ENCODE data around the gene DIP2B.

DIP2B gene

GRCh38 chr12:50686976-50687375 lies 182.2 kb downstream of the DIP2B start:
- no peak for DNase-seq

DNA sequence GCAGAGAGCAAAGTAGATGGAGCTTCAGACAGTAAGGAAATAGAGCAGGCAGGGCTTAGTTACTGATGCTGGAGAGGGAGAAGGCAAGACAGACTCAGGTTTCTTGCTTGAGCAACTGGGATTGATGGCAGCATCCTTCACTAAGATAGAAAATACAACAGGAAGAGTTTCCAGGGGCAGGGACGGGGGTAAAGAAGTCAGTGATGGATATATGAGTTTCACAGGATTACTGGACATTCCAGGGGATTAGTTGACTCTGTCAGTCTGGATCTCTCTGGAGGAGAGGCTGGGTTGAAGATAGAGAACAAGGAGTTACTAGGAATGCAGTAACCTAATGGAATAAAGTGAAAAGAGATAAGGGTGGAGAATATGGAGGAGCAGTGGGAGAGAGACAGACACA lies 184.7 kb downstream of the DIP2B start:
- no peak for DNase-seq

DNA sequence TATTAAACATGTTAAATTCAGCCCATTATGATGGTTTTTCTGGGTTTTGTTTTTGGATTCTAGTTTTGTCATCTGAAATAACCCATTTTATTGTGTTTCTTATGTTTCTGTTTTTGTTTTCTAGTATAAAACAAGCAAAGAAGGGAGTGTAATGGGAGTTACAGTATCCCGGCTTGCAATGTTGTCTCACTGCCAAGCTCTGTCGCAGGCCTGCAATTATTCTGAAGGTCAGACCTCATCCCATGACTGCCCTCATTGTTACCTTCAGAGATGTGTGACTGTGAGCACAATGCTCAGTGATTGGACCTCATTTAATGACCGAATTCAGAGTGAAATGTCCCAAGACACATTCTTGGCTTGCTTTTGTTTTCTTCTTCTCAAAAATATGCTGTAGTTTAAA lies 186.1 kb downstream of the DIP2B start:
- DNase-seq, result no peak

DNA sequence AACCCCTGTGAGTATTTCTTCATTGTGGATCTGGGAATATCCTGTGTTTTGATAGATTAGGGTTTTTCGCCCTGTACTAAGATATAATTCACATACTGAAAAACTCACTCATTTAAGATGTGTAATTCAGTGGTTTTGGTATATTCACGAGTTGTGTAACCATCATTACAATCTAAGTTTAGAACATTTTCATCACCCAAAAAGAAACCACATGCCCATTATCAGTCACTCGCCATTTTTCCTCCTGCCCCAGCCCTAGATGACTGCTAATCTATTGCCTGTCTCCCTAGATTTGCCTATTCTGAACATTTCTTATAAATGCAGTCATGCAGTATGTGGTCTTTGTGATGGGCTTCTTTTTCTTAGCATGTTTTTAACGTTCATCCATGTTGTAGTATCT lies 191.2 kb downstream of the DIP2B start:
- no peak for DNase-seq

DNA sequence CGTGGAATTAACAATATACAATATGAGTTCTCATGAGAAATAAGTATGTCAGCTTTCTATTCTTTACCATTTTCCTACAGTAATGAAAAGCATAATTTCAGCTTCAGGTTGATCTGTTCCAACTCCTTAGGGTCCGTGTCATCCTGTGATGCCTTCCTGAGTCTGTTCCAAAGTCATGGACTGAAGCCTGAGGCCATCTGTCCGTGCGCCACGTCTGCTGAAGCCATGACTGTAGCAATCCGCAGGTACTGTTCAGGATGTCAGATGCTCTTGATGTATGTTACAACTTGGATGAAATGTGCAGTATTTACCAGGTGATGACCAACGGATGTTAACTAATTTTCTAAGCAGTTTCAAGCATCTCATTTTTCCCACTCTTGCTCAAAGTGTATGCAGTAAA lies 192.1 kb downstream of the DIP2B start:
- DNase-seq, result no peak

GRCh38 chr12:50699154-50699553 lies 194.4 kb downstream of the DIP2B start:
- no peak for DNase-seq

DNA sequence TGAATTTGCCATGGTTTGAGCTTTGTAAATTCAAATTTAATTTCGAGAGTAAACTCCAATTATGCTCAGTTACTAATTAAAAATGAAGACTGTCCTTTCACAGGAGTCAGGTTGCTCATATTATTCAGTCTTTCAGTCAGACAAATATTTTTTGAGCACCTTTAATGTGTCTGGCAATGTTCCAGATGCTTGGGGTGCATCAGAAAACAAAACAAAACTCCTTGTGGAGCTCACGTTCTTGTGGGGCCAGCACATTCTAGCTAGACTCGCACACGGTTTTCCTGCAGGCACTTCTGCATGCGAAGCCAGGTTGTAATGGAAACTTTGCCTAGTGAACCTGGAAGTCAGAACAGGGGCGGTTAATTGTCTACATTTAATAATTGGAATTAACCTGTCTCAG lies 195.2 kb downstream of the DIP2B start:
- DNase-seq, result no peak

DNA sequence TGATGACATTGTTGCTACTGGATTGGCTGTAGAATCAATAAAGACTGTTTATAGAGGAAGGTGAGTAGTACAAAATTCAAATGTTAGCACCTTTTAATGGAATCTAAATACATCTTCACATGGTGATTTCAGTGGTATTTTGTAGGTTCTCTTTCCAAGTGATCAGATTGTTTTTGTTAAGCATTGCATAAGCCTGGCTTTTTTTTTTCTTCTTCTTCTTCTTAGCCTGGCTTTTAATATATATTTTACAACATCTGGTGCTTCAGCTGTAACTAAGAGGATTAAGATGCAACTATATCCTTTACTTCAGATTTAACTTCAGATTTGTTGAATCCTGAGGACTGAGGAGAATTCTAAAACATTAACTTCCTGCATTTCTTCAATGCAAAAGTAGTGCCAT lies 201.8 kb downstream of the DIP2B start:
- DNase-seq, result no peak

DNA sequence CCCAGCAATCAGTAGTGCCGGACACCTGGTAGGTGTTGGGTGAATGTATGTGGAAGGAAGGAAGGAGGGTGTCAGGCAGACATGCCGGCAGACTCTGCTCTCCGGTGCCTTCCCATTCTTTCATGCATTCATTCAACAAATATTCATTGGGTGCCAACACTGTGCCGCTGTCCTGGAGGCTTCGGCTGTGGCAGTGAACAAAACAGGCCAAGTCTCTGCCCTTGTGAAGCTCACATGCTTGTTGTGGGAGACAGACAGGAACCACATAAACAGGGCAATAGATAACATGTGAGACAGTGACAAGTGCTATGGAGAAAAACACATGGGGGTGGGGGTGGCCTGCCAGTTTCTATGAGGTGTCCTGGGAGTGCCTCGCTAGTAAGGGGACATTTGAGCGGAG lies 202.6 kb downstream of the DIP2B start:
- no peak for DNase-seq

GRCh38 chr12:50708631-50709030 lies 203.8 kb downstream of the DIP2B start:
- DNase-seq, result no peak

DNA sequence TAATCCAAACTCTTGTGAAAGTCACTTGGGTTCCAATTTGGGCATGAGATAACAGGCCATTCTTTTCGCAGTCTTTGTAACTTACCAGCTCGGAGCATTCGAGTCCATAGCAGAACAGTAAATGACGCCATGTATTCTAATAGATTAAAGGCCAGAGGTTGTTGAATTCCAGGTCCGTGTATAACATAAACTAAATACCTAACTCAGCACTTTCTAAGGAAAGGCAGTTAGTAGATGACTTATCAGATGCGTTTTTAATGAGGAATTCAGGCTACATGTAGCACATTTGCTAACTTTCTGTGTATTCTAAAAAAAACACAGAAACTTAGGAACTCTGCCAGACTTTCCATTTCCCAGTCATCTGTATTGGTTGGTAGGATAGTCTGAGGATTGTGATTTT lies 206.3 kb downstream of the DIP2B start:
- no peak for DNase-seq

DNA sequence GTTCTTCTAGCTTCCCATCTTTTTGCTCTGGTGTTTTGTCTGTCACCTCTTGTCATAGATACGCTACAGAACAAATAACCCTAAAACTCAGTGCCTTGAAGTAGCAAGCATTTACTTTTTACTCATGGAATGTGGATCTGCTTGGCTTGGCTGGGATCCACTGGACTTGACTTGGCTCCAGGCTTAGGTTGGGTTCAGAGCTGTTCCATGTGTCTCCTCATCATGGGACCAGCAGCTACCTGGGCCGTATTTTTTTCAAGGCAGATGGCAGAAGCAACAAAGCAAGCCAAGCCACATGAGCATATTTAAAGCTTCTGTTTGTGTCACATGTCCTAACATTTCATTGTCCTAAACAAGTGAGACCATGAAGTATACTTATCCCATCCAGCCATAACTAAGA lies 210.4 kb downstream of the DIP2B start:
- DNase-seq, result no peak

DNA sequence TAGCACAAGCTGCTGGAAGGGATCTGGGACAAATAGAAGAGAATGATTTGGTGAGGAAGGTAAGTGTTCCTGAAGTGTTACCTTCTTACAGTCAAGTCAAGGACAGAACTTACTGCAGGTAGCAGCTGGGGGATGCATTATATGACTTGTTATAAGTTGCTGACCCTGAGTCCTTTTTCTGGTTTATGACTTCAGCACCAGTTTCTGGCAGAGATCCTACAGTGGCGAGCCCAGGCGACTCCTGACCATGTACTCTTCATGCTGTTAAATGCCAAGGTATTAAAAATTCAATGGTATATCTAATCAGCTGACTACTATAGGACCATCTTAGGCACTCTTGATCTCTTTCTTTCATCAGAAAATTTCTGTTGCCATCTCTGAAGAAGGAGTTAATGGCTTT lies 214.0 kb downstream of the DIP2B start:
- DNase-seq, result no peak

DNA sequence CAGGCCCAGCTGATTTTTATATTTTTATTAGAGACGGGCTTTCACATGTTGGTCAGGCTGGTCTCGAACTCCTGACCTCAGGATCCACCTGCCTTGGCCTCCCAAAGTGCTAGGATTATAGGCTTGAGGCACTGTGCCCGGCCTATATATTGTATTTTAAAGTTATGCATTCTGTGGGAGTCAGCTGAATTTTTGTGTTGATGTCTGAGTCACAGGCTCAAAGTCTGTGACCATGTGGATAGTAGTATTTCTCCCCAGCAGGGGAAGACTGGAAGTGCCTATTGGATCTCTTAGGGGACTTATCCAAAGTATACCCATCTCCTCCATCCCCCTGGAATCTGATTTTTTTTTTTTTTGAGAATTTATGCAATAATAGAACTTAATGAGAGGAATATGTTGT lies 215.3 kb downstream of the DIP2B start:
- no peak for DNase-seq

DNA sequence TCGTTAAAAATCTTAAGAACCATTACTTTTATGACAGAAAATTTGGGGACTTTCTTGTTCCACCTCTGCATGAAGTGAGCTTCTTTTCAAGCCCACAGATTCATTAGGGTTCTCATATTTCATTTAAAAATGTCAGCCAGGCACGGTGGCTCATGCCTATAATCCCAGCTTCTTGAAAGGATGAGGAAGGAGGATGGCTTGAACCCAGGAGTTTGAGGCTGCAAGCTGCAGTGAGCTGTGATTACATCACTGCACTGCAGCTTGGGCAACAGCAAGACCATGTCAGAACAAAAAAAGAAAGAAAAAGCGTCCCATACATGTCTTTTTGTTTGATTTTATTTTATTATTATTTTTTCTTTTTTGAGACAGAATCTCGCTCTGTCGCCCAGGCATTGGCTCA lies 215.7 kb downstream of the DIP2B start:
- DNase-seq, result no peak

- no peak for DNase-seq
Measured at GRCh38 chr12:50723865-50724264, 219.1 kb downstream of the DIP2B start.

- DNase-seq, result no peak
Measured at GRCh38 chr12:50725011-50725942, 220.5 kb downstream of the DIP2B start.

DNA sequence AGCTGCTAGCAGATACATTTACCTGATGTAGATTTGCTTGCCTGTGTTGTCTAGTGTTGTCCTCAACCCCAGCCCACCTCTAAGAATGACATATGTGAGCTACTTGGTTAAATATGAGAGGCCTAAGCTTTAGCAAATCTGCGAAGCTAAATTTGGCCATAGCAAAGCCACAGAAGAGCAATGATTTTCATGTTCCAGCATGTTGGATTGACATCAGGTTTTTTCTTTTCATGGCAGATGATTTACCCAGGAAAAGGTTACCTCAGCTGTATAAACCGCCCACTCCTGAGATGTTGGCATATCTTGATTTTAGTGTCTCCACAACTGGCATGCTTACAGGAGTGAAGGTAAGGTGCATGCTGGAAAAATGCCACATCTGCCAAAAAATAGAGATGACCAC lies 222.7 kb downstream of the DIP2B start:
- no peak for DNase-seq

DNA sequence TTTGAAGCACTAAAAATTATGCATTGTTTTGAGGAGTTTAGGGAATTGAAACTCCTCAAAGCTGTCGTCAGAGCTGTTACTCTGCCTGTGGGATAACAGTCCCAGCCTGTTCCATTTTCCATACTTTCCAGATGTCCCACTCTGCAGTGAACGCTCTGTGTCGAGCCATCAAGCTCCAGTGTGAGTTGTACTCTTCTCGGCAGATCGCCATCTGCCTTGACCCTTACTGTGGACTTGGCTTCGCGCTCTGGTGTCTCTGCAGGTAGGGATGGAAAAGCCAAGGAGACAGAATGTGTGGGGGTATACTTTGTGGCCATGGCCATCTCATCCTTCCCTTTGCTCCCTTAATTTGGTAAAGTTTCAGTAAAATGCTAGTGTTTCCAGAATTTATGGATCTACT lies 223.6 kb downstream of the DIP2B start:
- DNase-seq, result no peak

DNA sequence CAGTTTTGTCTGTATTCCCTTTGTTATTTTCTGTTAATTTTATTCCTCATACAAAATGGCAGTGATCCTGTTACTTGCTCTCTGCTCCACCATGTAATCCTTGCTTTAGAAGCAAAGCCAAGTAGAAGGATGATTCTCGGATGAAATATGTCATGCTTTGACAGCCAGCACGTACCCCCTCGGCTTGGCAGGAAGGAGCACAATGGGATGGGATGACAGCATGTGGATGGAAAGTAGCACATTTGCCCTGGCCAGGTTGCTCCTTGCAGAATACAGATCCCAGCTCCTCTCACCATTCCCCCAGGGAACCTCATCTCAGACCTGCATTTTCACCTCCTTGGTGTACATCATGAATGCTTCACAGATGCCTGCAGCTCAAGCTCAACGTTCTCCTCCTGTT lies 224.1 kb downstream of the DIP2B start:
- no peak for DNase-seq

DNA sequence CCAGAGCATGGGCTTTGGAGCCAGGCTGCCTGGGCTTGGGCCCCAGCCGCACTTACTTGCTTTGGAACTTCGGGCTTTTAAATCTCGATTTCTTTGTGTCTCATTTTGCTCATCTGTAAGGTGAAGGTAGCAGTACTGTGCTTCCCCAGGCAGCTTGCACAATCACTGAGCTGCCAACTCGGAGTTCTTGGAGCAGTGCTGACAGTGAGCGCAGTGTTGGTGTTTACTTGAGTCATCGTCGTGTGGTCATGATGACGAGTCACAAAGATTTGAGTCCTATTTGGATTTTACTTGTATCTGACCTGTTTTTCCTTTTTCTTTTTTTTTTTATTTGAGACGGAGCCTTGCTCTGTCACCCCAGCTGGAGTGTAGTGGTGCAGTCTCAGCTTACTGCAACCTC lies 227.8 kb downstream of the DIP2B start:
- DNase-seq, result no peak

DNA sequence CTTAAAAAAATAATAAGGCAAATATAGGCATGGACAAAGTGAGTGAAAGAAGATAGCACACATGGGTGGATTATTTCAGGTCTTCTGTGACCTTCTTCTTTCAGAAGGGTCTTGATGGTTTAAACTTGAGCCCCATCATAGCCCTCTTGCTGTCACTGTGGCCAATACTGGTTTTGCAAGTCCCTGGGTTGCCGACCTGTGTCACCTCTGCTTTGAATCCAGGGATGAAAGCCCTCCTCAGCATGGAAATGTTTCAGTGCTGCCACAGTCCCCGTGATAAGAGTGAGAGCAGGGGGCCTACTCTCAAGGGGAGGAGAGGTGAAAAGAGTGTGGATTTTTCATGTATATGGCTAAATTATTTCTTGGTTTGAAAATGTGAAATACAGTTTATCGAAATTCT lies 228.9 kb downstream of the DIP2B start:
- DNase-seq, result no peak

DNA sequence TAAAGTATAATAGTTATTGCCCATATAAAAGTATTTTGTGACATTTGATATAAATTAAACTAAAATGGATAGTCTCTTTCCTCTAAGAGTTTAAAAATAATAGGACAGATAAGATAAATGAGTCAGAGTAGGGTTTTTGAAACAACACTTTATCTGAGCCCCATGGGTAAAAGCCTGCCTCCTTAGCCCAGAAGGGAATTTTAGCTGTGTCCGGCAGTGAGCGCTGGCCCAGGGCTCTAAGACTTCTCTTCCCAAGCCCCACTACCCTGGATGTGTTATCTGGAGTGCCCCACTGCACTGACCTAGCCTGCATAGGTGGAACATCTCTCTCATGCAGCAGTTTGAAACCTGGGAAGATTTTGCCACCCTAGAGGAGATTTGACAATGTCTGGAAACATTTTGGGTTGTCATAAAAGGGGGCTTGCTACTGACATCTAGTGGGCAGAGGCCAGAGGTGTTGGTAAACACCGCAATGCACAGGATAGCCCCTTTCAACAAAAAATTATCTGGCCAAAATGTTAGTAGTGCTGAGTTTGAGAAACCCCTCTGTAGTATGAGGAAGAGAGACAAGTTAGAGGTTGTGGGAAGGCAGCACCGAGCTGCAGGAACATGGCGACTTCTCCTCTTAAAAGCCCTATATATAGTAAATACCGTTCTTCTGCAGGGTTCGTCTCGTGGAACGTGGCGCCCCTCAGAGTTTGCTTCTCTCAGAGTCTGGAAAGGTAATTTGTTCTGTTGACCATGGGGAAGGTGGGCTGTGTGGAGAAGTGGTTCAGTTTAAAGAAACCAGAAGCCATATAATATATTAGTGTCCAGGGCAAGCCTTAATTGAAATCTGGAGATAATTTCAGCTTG lies 229.9 kb downstream of the DIP2B start:
- no peak for DNase-seq

DNA sequence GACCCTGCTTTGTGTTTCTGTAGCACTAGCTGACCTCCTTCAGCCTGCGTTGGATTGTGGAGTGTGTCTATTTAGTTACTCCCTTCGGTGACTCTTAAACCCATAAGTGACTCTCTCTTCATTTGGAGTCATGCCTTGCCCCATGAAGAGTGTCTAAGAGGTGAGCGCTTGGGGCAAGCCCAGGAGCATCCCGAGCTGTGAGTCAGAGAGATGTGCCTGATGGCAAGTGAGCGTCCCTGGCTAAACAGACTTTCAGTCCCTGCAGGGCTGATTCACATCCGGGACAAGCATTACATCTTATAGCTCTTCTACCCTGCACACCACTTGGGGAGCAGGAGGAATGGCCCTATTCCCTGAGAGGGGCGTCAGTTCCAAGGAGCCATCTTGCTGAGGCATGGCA lies 234.8 kb downstream of the DIP2B start:
- DNase-seq, result peak; percentile 46

Data from activated CD8-positive, alpha-beta memory T cell treated with anti-CD3 and anti-CD28 coated beads, Interleukin-2, amount 50 U/mL, for 48 hours (primary cell).